Neural progenitor cell (in vitro differentiated cells): ENCODE measurements around the gene KCNMA1. TPM values are rescaled to one million over a fixed set of nuclear protein-coding genes. Genes with fewer than 3 reads are reported as not detected.

Source experiments
- DNase-seq: peaks from one replicate; pipeline ENCODE4 v3.0.0-alpha.2; 2016; ENCODE audit warnings: low spot score
- H2AFZ ChIP-seq: fragments of 200-600 bp; sonication (generic); replicated peaks from 2 replicates; pipeline ENCODE4 v1.6.1; 2016; ENCODE audit warnings: antibody characterized with exemption
- H3F3A ChIP-seq: fragments of 200-600 bp; sonication (generic); 2 replicates; pipeline ENCODE4 v1.6.1; 2016; ENCODE audit warnings: antibody characterized with exemption, low read depth
- H3K27ac ChIP-seq: fragments of 200-600 bp; sonication (generic); 2 replicates; pipeline ENCODE4 v1.5.1; 2016; ENCODE audit warnings: mild to moderate bottlenecking
- H3K27me3 ChIP-seq: fragments of 200-600 bp; sonication (generic); 2 replicates; pipeline ENCODE4 v1.6.1; 2016; ENCODE audit warnings: mild to moderate bottlenecking, moderate library complexity
- H3K36me3 ChIP-seq: fragments of 200-600 bp; sonication (generic); 2 replicates; pipeline ENCODE4 v1.5.1; 2016
- H3K4me1 ChIP-seq: fragments of 200-600 bp; sonication (generic); 2 replicates; pipeline ENCODE4 v1.6.1; 2016; ENCODE audit warnings: mixed run types
- H3K4me2 ChIP-seq: fragments of 200-600 bp; sonication (generic); 2 replicates; pipeline ENCODE4 v1.6.1; 2016
- H3K4me3 ChIP-seq: fragments of 200-600 bp; sonication (generic); 2 replicates; pipeline ENCODE4 v1.5.1; 2016
- H3K79me2 ChIP-seq: fragments of 200-600 bp; sonication (generic); 2 replicates; pipeline ENCODE4 v1.6.1; 2016; ENCODE audit warnings: low read depth
- H3K9ac ChIP-seq: fragments of 200-600 bp; sonication (generic); 2 replicates; pipeline ENCODE4 v1.6.1; 2016
- H3K9me3 ChIP-seq: fragments of 200-600 bp; sonication (generic); 2 replicates; pipeline ENCODE4 v1.5.1; 2016; ENCODE audit warnings: low read depth
- H4K20me1 ChIP-seq: fragments of 200-600 bp; sonication (generic); 2 replicates; pipeline ENCODE4 v1.6.1; 2016; ENCODE audit warnings: low read depth
- H3K27ac Mint-ChIP-seq: 3 replicates; pipeline ENCODE4 v1.8.0; 2021; ENCODE audit warnings: mixed read lengths
- H3K27me3 Mint-ChIP-seq: 2 replicates; pipeline ENCODE4 v1.8.0; 2022; ENCODE audit warnings: low read depth, mild to moderate bottlenecking, inconsistent platforms, moderate library complexity, mixed read lengths; ENCODE audit not compliant: insufficient read depth
- H3K36me3 Mint-ChIP-seq: 3 replicates; pipeline ENCODE4 v1.8.0; 2021; ENCODE audit warnings: mixed read lengths
- H3K4me1 Mint-ChIP-seq: 3 replicates; pipeline ENCODE4 v1.8.0; 2021; ENCODE audit warnings: mixed read lengths
- H3K4me3 Mint-ChIP-seq: 3 replicates; pipeline ENCODE4 v1.8.0; 2021; ENCODE audit warnings: mild to moderate bottlenecking, moderate library complexity, mixed read lengths
- H3K9me3 Mint-ChIP-seq: 3 replicates; pipeline ENCODE4 v1.8.0; 2020; ENCODE audit warnings: mixed read lengths
- CTCF ChIP-seq: fragments of 200-600 bp; sonication (generic); IDR thresholded peaks from 2 replicates; pipeline ENCODE4 v1.5.1; 2017; ENCODE audit warnings: antibody characterized with exemption, mild to moderate bottlenecking
- EZH2 ChIP-seq: fragments of 200-600 bp; sonication (generic); IDR thresholded peaks from 2 replicates; pipeline ENCODE4 v1.6.1; 2017; ENCODE audit warnings: antibody characterized with exemption, mild to moderate bottlenecking, moderate library complexity
- EZH2phosphoT487 ChIP-seq: fragments of 200-600 bp; sonication (generic); IDR thresholded peaks from 2 replicates; pipeline ENCODE4 v1.6.1; 2017; ENCODE audit warnings: antibody characterized with exemption
- total RNA-seq: library from RNA; depleted of rRNA; stranded (reverse); fragments of >200 nt; gene quantifications from 2 replicates; pipeline ENCODE4 v1.2.3, GENCODE V29; 2015; ENCODE audit warnings: low replicate concordance

KCNMA1 gene
- total RNA-seq, 1 donor from 2014 or later, result 2.4 TPM

- Histone ChIP-seq H4K20me1 (no peaks in the 10 kb centered on the region), H3K9ac (no peak overlapping the region), H3K36me3 (no peaks in the 10 kb centered on the region), H3K4me1 (no peaks in the 10 kb centered on the region), H2AFZ (no peak overlapping the region), H3K4me2 (no peak overlapping the region), H3K9me3 (no peaks in the 10 kb centered on the region), H3K79me2 (no peaks in the 10 kb centered on the region), H3K27ac (no peak overlapping the region), H3F3A (no peaks in the 10 kb centered on the region), H3K4me3 (no peak overlapping the region), H3K27me3 (no peaks in the 10 kb centered on the region)
- no peak for DNase-seq
- TF ChIP-seq CTCF (no peak), EZH2 (no peak), EZH2phosphoT487 (no peak)
- H3K27me3 Mint-ChIP-seq, result no peaks in the 10 kb centered on the region
- no peaks in the 10 kb centered on the region for H3K36me3 Mint-ChIP-seq
- no peak overlapping the region for H3K4me3 Mint-ChIP-seq
- H3K4me1 Mint-ChIP-seq, result peaks cover 4% of the 10 kb centered on the region
- no peaks in the 10 kb centered on the region for H3K9me3 Mint-ChIP-seq
- H3K27ac Mint-ChIP-seq, result no peak overlapping the region
Measured at GRCh38 chr10:77030974-77031373, 606.6 kb downstream of the KCNMA1 start.

GRCh38 chr10:77029777-77030717 is 607.6 kb downstream of the KCNMA1 start:
- Mint-ChIP-seq H3K27me3 (no peaks in the 10 kb centered on the region), H3K4me3 (no peak overlapping the region), H3K36me3 (no peaks in the 10 kb centered on the region), H3K4me1 (peaks cover 4% of the 10 kb centered on the region), H3K27ac (no peak overlapping the region), H3K9me3 (no peaks in the 10 kb centered on the region)
- Histone ChIP-seq H3K79me2 (no peaks in the 10 kb centered on the region), H3K36me3 (no peaks in the 10 kb centered on the region), H3K27me3 (no peaks in the 10 kb centered on the region), H3K4me1 (no peaks in the 10 kb centered on the region), H3K9ac (no peak overlapping the region), H3F3A (no peaks in the 10 kb centered on the region), H2AFZ (no peak overlapping the region), H3K27ac (no peak overlapping the region), H3K9me3 (no peaks in the 10 kb centered on the region), H3K4me2 (no peak overlapping the region), H3K4me3 (no peak overlapping the region), H4K20me1 (no peaks in the 10 kb centered on the region)
- DNase-seq, result no peak
- TF ChIP-seq EZH2phosphoT487 (no peak), CTCF (no peak), EZH2 (no peak)

GRCh38 chr10:77028042-77028441 is 609.6 kb downstream of the KCNMA1 start:
- Histone ChIP-seq H3K9me3 (no peaks in the 10 kb centered on the region), H3F3A (no peaks in the 10 kb centered on the region), H4K20me1 (no peaks in the 10 kb centered on the region), H3K9ac (no peak overlapping the region), H3K27me3 (no peaks in the 10 kb centered on the region), H3K4me2 (no peak overlapping the region), H3K79me2 (no peaks in the 10 kb centered on the region), H3K27ac (no peak overlapping the region), H3K36me3 (no peaks in the 10 kb centered on the region), H2AFZ (no peak overlapping the region), H3K4me3 (no peak overlapping the region), H3K4me1 (no peaks in the 10 kb centered on the region)
- Mint-ChIP-seq H3K4me1 (peaks cover 9% of the 10 kb centered on the region), H3K36me3 (no peaks in the 10 kb centered on the region), H3K4me3 (no peak overlapping the region), H3K9me3 (no peaks in the 10 kb centered on the region), H3K27ac (peak overlapping the region; percentile 5), H3K27me3 (no peaks in the 10 kb centered on the region)
- TF ChIP-seq EZH2, result no peak
- no peak for TF ChIP-seq EZH2phosphoT487
- TF ChIP-seq CTCF, result no peak
- no peak for DNase-seq
